Esophagus muscularis mucosa (tissue), 4 donors: ENCODE measurements around the gene NRBF2. TPM values are rescaled to one million over a fixed set of nuclear protein-coding genes. Genes with fewer than 3 reads are reported as not detected.

Source experiments
- DNase-seq: peaks from one replicate; pipeline ENCODE4 v3.0.0-alpha.2; 2017; ENCODE audit errors: extremely low spot score
- H3K27ac ChIP-seq, 4 donors: fragments of 200-600 bp; sonication (generic); replicated peaks in 1 of 4; 1 replicate in 3 of 4; 2 replicates in 1 of 4; pipeline ENCODE4 v1.5.1; 2016 to 2019; ENCODE audit warnings: mild to moderate bottlenecking in 1 of 4
- H3K27me3 ChIP-seq, 4 donors: fragments of 200-600 bp; sonication (generic); one replicate each; pipeline versions ENCODE4 v1.5.1 to v1.6.0; 2016 to 2019
- H3K36me3 ChIP-seq, 4 donors: fragments of 200-600 bp; sonication (generic); one replicate each; pipeline ENCODE4 v1.5.1; 2016 to 2019
- H3K4me1 ChIP-seq, 4 donors: fragments of 200-600 bp; sonication (generic); one replicate each; pipeline ENCODE4 v1.5.1; 2016 to 2019
- H3K4me3 ChIP-seq, 4 donors: fragments of 200-600 bp; sonication (generic); 1 replicate in 2 of 4; 2 replicates in 2 of 4; pipeline ENCODE4 v1.5.1; 2016 to 2019; ENCODE audit warnings: mild to moderate bottlenecking in 4 of 4, moderate library complexity in 1 of 4
- H3K9me3 ChIP-seq, 4 donors: fragments of 200-600 bp; sonication (generic); 1 replicate in 3 of 4; 2 replicates in 1 of 4; pipeline ENCODE4 v1.5.1; 2016 to 2019
- CTCF ChIP-seq, 3 experiments: fragments of 200-600 bp in 2 of 3; fragments of 450-650 bp in 1 of 3; sonication (generic) in 2 of 3; IDR thresholded peaks; one replicate each; pipeline ENCODE4 v1.5.1; 2017 to 2019; ENCODE audit warnings: antibody characterized with exemption in 3 of 3, mild to moderate bottlenecking in 2 of 3, moderate library complexity in 1 of 3
- EP300 ChIP-seq: sonication (generic); formaldehyde crosslinking; IDR thresholded peaks from one replicate; pipeline ENCODE4 v1.6.1; 2017; ENCODE audit warnings: antibody characterized with exemption
- POLR2A ChIP-seq: fragments of 450-650 bp; IDR thresholded peaks from one replicate; pipeline ENCODE4 v1.6.1; 2017; ENCODE audit warnings: antibody characterized with exemption, moderate library complexity, mild to moderate bottlenecking, low read depth
- POLR2AphosphoS5 ChIP-seq, 2 donors: sonication (generic); formaldehyde crosslinking; IDR thresholded peaks; one replicate each; pipeline ENCODE4 v1.6.1; 2017; ENCODE audit warnings: antibody characterized with exemption in 2 of 2
- WGBS: methylation state at CpG from one replicate; pipeline ENCODE4 v1.1.5; 2018; 5-methylcytosine and 5-hydroxymethylcytosine counted together
- intact Hi-C: fragments of 100-400 bp; cut with DNase I; formaldehyde crosslinking; loops from one replicate; pipeline ENCODE4 v1.15.1; 2023
- total RNA-seq, 4 donors: library from RNA; depleted of rRNA; stranded (reverse); fragments of >200 nt; gene quantifications; one replicate each; pipeline versions ENCODE4 v1.1.0 to v1.2.1, GENCODE V29; 2016

The NRBF2 gene
- total RNA-seq, 4 donors from 2014 or later: 9.6 to 16.7 (median 11.7) TPM

- intact Hi-C loops: no loop called here
- TF ChIP-seq POLR2A (no peak), EP300 (no peak), CTCF (IDR thresholded peaks at IDR 0.05) (no peak), POLR2AphosphoS5 (IDR thresholded peaks at IDR 0.05) (no peak)
Observed at GRCh38 chr10:63110940-63111339, 22.2 kb upstream of the NRBF2 start.

DNA sequence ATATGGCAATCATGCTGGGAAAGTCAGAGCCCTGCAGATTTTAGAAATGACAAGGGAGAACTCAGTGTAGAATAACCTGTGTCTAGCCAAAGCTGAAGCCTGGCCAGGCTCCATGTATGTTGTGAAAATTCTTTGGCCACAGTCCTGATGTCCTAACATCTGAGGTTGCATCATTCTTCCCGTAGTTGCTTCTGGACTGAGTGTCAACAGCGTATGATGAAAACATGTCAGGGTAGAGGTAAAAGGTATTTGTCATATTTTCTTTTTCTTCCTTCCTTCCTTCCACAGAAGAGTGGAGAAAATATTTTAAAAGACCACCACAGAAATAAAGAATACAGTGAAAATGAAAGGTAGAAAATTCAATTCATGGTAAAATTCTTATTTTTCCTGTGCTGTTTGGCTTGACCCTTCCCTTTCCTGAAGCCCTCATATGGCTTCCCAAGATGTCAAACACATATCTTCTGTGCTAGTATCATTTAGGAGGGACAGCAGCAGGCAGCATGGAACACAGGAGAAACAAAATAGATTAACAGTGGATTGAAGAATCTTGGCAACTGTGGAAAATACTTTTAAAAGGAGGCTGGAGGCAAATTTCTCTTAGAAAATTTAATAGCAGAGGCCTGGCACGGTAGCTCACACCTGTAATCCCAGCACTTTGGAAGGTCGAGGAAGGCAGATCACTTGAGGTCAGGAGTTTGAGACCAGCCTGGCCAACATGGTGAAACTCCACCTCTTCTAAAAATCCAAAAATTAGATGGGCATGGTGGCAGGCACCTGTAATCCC is 18.9 kb upstream of the NRBF2 start:
- 40% methylated on average over 4 of the region's 4 CpGs for WGBS
- TF ChIP-seq CTCF (IDR thresholded peaks at IDR 0.05) (no peak), POLR2AphosphoS5 (IDR thresholded peaks at IDR 0.05) (peak; percentile 90 to 93), POLR2A (no peak), EP300 (peak; percentile 84)
- Histone ChIP-seq H3K27ac (peak overlapping the region; percentile 72 to 83 (median 77)), H3K36me3 (no peaks in the 10 kb centered on the region), H3K9me3 (no peaks in the 10 kb centered on the region), H3K4me3 (no peak overlapping the region), H3K27me3 (no peaks in the 10 kb centered on the region), H3K4me1 (peaks cover 22 to 34% (median 33%) of the 10 kb centered on the region in 4 donors)
- intact Hi-C loops: no loop called here
- peak; percentile 93 for DNase-seq

More at GRCh38 chr10:63110940-63111339, 22.2 kb upstream of the NRBF2 start:
- H3K9me3 ChIP-seq: no peaks in the 10 kb centered on the region
- peaks cover 18 to 29% (median 27%) of the 10 kb centered on the region in 4 donors for H3K4me1 ChIP-seq
- H3K36me3 ChIP-seq: no peaks in the 10 kb centered on the region
- whole genome bisulfite sequencing: 83% methylated on average over 5 of the region's 5 CpGs
- DNase-seq: no peak
- H3K27me3 ChIP-seq: no peaks in the 10 kb centered on the region
- H3K4me3 ChIP-seq: no peak overlapping the region
- no peak overlapping the region for H3K27ac ChIP-seq

DNA sequence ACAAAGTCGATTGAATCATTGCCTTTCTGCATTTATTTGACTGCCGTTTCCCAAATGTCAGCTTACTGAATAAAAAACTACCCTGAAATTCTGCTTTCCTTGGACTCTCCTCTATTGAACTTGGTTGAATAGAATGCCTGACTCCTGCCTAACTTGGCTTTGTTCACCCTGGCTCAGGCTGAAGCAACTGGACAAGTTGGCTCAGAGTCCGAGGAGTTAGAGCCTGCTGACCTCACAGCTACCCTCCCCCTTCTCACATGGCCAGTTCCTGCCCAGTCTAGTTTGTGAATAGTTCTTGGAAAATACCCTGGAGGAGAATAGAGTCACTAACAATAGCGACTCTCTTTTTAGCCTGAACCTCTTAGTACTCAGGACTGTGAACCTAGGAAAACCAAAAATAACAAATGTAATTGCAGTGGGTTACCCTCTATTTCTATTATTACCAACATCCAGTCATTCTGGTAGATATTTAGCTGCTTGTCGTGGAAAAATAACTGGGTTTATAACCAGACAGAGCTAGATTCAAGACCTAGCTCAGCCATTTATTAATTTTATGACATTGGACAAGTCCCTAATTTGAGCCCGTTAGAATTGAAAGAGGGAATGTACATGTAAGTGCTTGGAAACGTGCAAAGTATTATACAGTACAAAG is 17.3 kb upstream of the NRBF2 start:
- Histone ChIP-seq H3K4me3 (no peak overlapping the region), H3K27ac (peak overlapping the region; percentile 72 to 83 (median 77)), H3K4me1 (peaks cover 22 to 34% (median 33%) of the 10 kb centered on the region in 4 donors), H3K27me3 (no peaks in the 10 kb centered on the region), H3K9me3 (no peaks in the 10 kb centered on the region), H3K36me3 (no peaks in the 10 kb centered on the region)
- DNase-seq: no peak
- WGBS: 52% methylated on average over 7 of the region's 7 CpGs
- peak; percentile 75 to 92 for TF ChIP-seq POLR2AphosphoS5 (IDR thresholded peaks at IDR 0.05)
- TF ChIP-seq POLR2A: no peak
- TF ChIP-seq CTCF (IDR thresholded peaks at IDR 0.05): peak in 1 of 3 experiments; percentile 7
- intact Hi-C loops: no loop called here

DNA sequence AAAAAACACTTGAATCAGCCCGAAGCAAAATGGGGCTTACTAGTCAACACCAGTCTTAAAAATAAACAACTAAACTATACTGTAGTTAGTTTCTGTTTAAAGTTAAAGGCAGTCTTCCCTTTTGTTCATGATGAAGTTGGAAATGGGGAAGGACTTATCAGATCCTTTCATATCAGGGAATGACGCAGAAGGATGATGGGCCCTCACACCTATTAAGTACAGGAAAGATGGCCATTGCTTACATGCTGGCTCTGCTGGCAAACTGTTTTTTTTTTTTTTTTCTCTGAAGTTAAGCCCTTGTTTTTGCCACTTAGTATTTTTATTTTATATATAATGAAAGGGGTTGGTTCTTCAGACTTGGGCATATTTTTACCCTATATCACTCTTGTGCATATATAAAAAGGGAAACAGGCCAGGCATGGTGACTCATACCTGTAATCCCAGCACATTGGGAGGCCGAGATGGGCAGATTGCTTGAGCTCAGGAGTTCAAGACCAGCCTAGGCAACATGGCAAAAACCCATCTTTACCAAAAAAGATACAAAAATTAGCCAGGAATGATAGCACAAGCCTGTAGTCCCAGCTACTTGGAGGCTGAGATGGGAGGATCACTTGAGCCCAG is 16.6 kb upstream of the NRBF2 start:
- TF ChIP-seq POLR2A (no peak), CTCF (IDR thresholded peaks at IDR 0.05) (no peak), EP300 (no peak), POLR2AphosphoS5 (IDR thresholded peaks at IDR 0.05) (no peak)
- H3K4me3 ChIP-seq: no peak overlapping the region
- intact Hi-C loops: no loop called here

More for the DNA sequence above, 16.6 kb upstream of the NRBF2 start:
- H3K36me3 ChIP-seq: no peaks in the 10 kb centered on the region
- 88% methylated on average over 3 of the region's 3 CpGs for WGBS
- H3K4me1 ChIP-seq: peaks cover 22 to 34% (median 33%) of the 10 kb centered on the region in 4 donors
- H3K9me3 ChIP-seq: no peaks in the 10 kb centered on the region
- peak overlapping the region; percentile 72 to 83 (median 77) for H3K27ac ChIP-seq
- H3K27me3 ChIP-seq: no peaks in the 10 kb centered on the region
- DNase-seq: no peak
